OCI-LY7 (cell line): Measurements from ENCODE around the gene RP2. TPM values are rescaled to one million over a fixed set of nuclear protein-coding genes. Genes with fewer than 3 reads are reported as not detected.

Source experiments
- BruUV-seq: library from RNA; stranded (reverse); fragments of 400-500 nt; replicated peaks from 2 replicates; lab custom pipeline; 2021; lab: Mats Ljungman, UMichigan
- CTCF ChIA-PET: fragments of 300-600 bp; sonication (Branson Sonifier 250); formaldehyde crosslinking; loops from one replicate; lab custom pipeline; 2022; ENCODE audit warnings: antibody characterized with exemption; ENCODE audit not compliant: unreplicated experiment; lab: Charles Lee
- POLR2A ChIA-PET: fragments of 300-600 bp; sonication (Branson Sonifier 250); formaldehyde crosslinking; loops from one replicate; lab custom pipeline; 2022; ENCODE audit warnings: antibody characterized with exemption; lab: Charles Lee
- DNase-seq: peaks from one replicate; pipeline ENCODE4 v3.0.0-alpha.2; 2015; ENCODE audit warnings: low spot score
- H2AFZ ChIP-seq: fragments of 200-600 bp; sonication (generic), shearing (Covaris generic); 2 replicates; pipeline ENCODE4 v1.6.1; 2014; ENCODE audit warnings: mild to moderate bottlenecking, antibody characterized with exemption, low read length, moderate library complexity
- H3K27ac ChIP-seq: fragments of 200-600 bp; sonication (generic); 2 replicates; pipeline ENCODE4 v1.5.1; 2014; ENCODE audit warnings: mixed run types, low read depth, mild to moderate bottlenecking, moderate library complexity, low read length, inconsistent platforms; ENCODE audit not compliant: poor library complexity, severe bottlenecking
- H3K36me3 ChIP-seq: fragments of 200-600 bp; sonication (generic); 2 replicates; pipeline ENCODE4 v1.6.1; 2014; ENCODE audit warnings: mild to moderate bottlenecking, antibody characterized with exemption, low read length, moderate library complexity, mixed read lengths; ENCODE audit not compliant: insufficient read depth
- H3K4me1 ChIP-seq: fragments of 200-600 bp; sonication (generic); 2 replicates; pipeline ENCODE4 v1.5.1; 2014; ENCODE audit warnings: mild to moderate bottlenecking, low read length; ENCODE audit not compliant: insufficient read depth, poor library complexity, severe bottlenecking
- H3K4me2 ChIP-seq: fragments of 200-600 bp; sonication (generic); 2 replicates; pipeline ENCODE4 v1.6.1; 2014; ENCODE audit warnings: mild to moderate bottlenecking, low read length
- H3K4me3 ChIP-seq: fragments of 200-600 bp; sonication (generic); 2 replicates; pipeline ENCODE4 v1.5.1; 2014; ENCODE audit warnings: mild to moderate bottlenecking, low read depth, low read length; ENCODE audit not compliant: poor library complexity, severe bottlenecking
- H3K79me2 ChIP-seq: fragments of 200-600 bp; sonication (generic); 2 replicates; pipeline ENCODE4 v1.6.1; 2016; ENCODE audit warnings: low read depth, mild to moderate bottlenecking, low read length, moderate library complexity, mixed read lengths; ENCODE audit not compliant: insufficient read depth
- H3K9me2 ChIP-seq: fragments of 200-600 bp; sonication (generic); 2 replicates; pipeline ENCODE4 v1.6.1; 2016; ENCODE audit warnings: mild to moderate bottlenecking, low read length, mixed read lengths; ENCODE audit not compliant: insufficient read depth
- H3K9me3 ChIP-seq: fragments of 200-600 bp; sonication (generic); 2 replicates; pipeline ENCODE4 v1.6.1; 2014; ENCODE audit warnings: mild to moderate bottlenecking, mixed run types, low read length, mixed read lengths
- H4K20me1 ChIP-seq: fragments of 200-600 bp; sonication (generic); 2 replicates; pipeline ENCODE4 v1.6.1; 2014; ENCODE audit warnings: mild to moderate bottlenecking, antibody characterized with exemption, low read length, moderate library complexity, mixed read lengths; ENCODE audit not compliant: insufficient read depth
- EZH2phosphoT487 ChIP-seq: fragments of 200-600 bp; sonication (generic); IDR thresholded peaks from 2 replicates; pipeline ENCODE4 v1.6.1; 2018; ENCODE audit warnings: low read depth, borderline replicate concordance, mild to moderate bottlenecking, mixed run types, antibody characterized with exemption, low read length, moderate library complexity, mixed read lengths
- intact Hi-C: fragments of 100-400 bp; cut with micrococcal nuclease; formaldehyde crosslinking; loops from one replicate; pipeline ENCODE4 v1.10.0; 2022; ENCODE audit not compliant: unreplicated experiment
- total RNA-seq, 2 experiments: library from RNA; depleted of rRNA in 1 of 2; stranded (reverse); fragments of >200 nt in 1 of 2; shearing (Covaris generic) in 1 of 2; gene quantifications; 2 replicates each; pipeline ENCODE4 v1.2.3, GENCODE V29; 2014 to 2022
- TF ChIP-seq, protein P1 (sequence below): fragments of 200-600 bp; sonication (generic); conservative IDR thresholded peaks from 2 replicates; pipeline ENCODE4 v1.5.1; 2014; ENCODE audit warnings: mild to moderate bottlenecking, antibody characterized with exemption, low read length, moderate library complexity, mixed read lengths

RP2 gene
- total RNA-seq, 2 experiments from 2014 or later: 12.0 to 15.4 TPM

DNA sequence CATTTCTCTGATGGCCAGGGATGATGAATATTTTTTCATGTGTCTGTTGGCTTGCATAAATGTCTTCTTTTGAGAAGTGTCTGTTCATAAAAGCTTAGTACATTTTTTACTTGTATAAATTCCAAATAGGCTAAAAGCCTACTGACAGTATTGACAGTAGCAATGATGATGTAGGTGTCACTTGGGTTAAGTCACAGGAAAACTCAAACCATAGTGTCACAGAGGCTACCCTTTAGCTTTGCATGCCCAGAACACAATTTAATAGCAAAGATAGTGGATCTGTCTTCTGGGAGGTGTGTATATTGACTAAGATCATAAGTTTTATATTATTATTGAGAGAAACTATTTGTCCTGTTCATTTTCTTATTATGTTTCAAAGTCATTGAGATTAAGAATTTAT is 8.1 kb downstream of the RP2 start:
- H4K20me1 ChIP-seq: no peaks in the 10 kb centered on the region
- BruUV-seq: no TSS peak
- no peaks in the 10 kb centered on the region for H3K9me2 ChIP-seq
- no peak overlapping the region for H3K4me2 ChIP-seq
- intact Hi-C loops: no loop called here
- ChIA-PET CTCF (no interaction called here), POLR2A (no interaction called here)
- H3K36me3 ChIP-seq: peaks cover 23% of the 10 kb centered on the region
- H3K27ac ChIP-seq: no peak overlapping the region
- no peak for DNase-seq
- peaks cover 86% of the 10 kb centered on the region for H3K79me2 ChIP-seq
- H3K4me3 ChIP-seq: no peak overlapping the region
- no peak for TF ChIP-seq EZH2phosphoT487
- TF ChIP-seq, protein P1, sequence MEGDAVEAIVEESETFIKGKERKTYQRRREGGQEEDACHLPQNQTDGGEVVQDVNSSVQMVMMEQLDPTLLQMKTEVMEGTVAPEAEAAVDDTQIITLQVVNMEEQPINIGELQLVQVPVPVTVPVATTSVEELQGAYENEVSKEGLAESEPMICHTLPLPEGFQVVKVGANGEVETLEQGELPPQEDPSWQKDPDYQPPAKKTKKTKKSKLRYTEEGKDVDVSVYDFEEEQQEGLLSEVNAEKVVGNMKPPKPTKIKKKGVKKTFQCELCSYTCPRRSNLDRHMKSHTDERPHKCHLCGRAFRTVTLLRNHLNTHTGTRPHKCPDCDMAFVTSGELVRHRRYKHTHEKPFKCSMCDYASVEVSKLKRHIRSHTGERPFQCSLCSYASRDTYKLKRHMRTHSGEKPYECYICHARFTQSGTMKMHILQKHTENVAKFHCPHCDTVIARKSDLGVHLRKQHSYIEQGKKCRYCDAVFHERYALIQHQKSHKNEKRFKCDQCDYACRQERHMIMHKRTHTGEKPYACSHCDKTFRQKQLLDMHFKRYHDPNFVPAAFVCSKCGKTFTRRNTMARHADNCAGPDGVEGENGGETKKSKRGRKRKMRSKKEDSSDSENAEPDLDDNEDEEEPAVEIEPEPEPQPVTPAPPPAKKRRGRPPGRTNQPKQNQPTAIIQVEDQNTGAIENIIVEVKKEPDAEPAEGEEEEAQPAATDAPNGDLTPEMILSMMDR: no peak
- H2AFZ ChIP-seq: no peak overlapping the region
- peaks cover 18% of the 10 kb centered on the region for H3K4me1 ChIP-seq
- H3K9me3 ChIP-seq: no peaks in the 10 kb centered on the region

DNA sequence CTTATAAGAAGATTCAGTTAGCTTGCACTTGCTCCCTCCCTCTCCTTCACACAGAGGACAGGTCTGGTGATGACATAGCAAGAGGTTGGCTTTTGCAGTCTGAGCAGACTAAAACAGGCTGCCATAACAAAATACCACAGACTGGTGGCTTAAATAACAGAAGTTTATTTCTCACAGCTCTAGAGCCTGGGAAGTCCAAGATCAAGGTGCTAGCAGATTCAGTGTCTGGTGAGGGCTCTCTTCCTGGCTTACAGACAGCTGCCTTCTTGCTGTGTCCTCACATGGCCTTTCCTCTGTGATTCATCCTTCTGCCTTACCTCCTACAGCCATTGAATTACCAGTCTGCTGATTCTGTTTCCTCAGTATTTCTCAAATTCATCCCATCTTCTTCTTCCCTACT is 13.1 kb downstream of the RP2 start:
- CTCF ChIA-PET: no interaction called here
- TF ChIP-seq EZH2phosphoT487: no peak
- TF ChIP-seq, protein P1: no peak
- POLR2A ChIA-PET: interaction anchor here (1.5 kb wide), 1 partner anchor 11 kb away, joined by 4 read pairs; no protein-coding TSS in a partner anchor
- no peak overlapping the region for H3K27ac ChIP-seq
- peaks cover 62% of the 10 kb centered on the region; the same call in 1 of the 2 replicates for H3K79me2 ChIP-seq
- H3K36me3 ChIP-seq: peaks cover 42% of the 10 kb centered on the region
- H3K4me3 ChIP-seq: no peak overlapping the region
- no peak overlapping the region for H2AFZ ChIP-seq
- intact Hi-C loops: no loop called here
- H3K4me1 ChIP-seq: no peaks in the 10 kb centered on the region
- H3K9me3 ChIP-seq: no peaks in the 10 kb centered on the region
- H3K4me2 ChIP-seq: no peak overlapping the region
- no peaks in the 10 kb centered on the region for H3K9me2 ChIP-seq
- H4K20me1 ChIP-seq: no peaks in the 10 kb centered on the region
- no peak for DNase-seq
- BruUV-seq: no TSS peak

DNA sequence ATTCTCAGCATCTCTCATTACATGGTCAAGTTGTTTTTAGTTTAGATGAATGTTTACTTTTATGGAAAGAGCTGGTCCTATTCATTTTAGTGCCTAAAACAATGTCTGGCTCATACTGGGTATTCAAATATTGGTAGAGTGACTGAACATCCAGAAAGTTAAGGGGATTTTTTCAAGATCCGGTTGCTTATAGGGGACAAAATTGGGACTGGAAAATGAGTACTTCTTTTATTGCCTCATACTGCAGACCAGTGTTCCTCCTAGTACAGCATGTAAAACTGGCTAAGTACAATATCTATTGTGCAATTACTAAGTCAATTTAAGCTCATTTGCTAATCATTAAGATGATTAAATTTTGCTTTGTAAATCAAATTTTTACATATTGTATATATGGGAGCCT is 13.9 kb downstream of the RP2 start:
- Histone ChIP-seq H3K27ac (no peak overlapping the region), H3K4me3 (no peak overlapping the region), H4K20me1 (no peaks in the 10 kb centered on the region), H3K4me2 (no peak overlapping the region), H3K36me3 (peaks cover 47% of the 10 kb centered on the region), H3K79me2 (peaks cover 54% of the 10 kb centered on the region; the same call in 1 of the 2 replicates), H3K9me2 (no peaks in the 10 kb centered on the region), H2AFZ (no peak overlapping the region), H3K4me1 (no peaks in the 10 kb centered on the region), H3K9me3 (no peaks in the 10 kb centered on the region)
- DNase-seq: no peak
- BruUV-seq: no TSS peak
- intact Hi-C loops: no loop called here
- POLR2A ChIA-PET: interaction anchor here (1.5 kb wide), 1 partner anchor 12 kb away, joined by 4 read pairs; no protein-coding TSS in a partner anchor
- CTCF ChIA-PET: no interaction called here
- TF ChIP-seq EZH2phosphoT487: no peak
- TF ChIP-seq, protein P1: no peak
